ENCODE measurements around the gene OSBP2.

The OSBP2 gene

DNA sequence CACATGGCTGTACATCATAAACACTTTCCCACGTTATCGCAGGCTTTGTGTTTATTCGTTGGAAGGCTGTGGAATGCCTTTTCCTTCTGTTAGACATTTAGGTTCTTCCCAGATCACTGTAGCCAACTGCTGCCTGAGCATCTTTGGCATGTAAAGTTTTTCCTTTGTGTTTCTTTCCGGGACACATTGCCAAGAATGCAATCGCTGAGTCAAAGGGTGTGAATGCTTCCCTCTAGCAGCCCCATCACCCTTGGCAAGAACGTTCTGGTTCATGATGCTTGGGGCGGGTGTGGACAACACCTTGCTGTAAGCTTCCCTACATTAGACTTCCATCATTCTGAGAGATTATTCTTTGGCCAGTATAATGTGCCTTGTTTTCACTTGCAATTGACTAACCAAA is 136.2 kb downstream of the OSBP2 start:
- DNase-seq (ENCODE audit: low read depth): peak; percentile 65
- TF ChIP-seq, protein P1, sequence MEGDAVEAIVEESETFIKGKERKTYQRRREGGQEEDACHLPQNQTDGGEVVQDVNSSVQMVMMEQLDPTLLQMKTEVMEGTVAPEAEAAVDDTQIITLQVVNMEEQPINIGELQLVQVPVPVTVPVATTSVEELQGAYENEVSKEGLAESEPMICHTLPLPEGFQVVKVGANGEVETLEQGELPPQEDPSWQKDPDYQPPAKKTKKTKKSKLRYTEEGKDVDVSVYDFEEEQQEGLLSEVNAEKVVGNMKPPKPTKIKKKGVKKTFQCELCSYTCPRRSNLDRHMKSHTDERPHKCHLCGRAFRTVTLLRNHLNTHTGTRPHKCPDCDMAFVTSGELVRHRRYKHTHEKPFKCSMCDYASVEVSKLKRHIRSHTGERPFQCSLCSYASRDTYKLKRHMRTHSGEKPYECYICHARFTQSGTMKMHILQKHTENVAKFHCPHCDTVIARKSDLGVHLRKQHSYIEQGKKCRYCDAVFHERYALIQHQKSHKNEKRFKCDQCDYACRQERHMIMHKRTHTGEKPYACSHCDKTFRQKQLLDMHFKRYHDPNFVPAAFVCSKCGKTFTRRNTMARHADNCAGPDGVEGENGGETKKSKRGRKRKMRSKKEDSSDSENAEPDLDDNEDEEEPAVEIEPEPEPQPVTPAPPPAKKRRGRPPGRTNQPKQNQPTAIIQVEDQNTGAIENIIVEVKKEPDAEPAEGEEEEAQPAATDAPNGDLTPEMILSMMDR (IDR thresholded peaks at IDR 0.05; ENCODE audit: control insufficient read depth, extremely low read depth, insufficient read depth): no peak
- H3K4me3 ChIP-seq (ENCODE audit: low read depth, low read length): no peak overlapping the region

DNA sequence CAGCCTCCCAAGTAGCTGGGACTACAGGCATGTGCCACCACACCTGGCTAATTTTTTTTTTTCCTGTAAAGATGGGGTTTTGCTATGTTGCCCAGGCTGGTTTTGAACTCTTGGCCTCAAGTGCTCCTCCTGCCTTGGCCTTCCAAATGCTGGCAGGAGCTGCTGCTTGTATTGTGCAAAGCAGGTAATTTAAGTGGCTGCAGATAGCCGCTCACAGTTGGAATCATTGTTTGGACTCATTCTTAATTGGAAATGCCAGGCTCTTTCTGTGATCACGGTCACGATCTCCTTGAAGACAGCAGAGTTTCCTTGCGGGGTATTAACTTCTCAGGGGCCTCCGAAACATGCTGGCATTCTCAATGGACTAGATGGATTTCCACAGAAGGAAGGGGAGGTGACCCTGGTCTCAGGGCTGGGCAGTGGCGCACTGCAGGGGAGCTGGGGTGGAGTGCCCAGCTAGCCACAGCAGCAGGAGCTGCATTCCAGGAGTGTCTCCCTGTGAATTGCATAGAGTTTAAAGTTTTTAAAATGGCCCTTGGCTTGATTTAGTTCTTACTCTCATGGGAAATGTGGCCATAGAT is 137.8 kb downstream of the OSBP2 start:
- TF ChIP-seq, protein P1 (IDR thresholded peaks at IDR 0.05; ENCODE audit: control insufficient read depth, extremely low read depth, insufficient read depth): no peak
- DNase-seq (ENCODE audit: low read depth): no peak
- no peak overlapping the region for H3K4me3 ChIP-seq (ENCODE audit: low read depth, low read length)

DNA sequence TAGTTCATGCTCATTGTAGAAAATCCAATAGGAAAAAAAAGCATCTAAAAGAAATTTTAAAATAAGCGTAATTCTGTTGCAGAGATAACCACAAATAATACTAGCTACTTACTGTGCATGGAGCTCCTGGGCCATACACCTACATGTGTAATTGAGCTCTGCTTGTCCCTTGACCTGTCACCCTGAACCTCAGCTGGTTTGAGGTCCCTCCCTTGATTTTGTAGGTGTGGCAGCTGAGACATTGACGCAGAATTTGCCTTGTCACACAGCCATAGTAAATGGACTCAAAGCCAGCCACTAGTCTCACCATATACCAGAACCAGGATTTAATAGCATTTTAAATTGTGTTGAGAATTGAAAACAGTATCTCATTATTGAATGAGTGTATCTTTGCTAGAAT is 138.6 kb downstream of the OSBP2 start:
- no peak for DNase-seq (ENCODE audit: low read depth)
- no peak overlapping the region for H3K4me3 ChIP-seq (ENCODE audit: low read depth, low read length)
- TF ChIP-seq, protein P1 (IDR thresholded peaks at IDR 0.05; ENCODE audit: control insufficient read depth, extremely low read depth, insufficient read depth): no peak

DNA sequence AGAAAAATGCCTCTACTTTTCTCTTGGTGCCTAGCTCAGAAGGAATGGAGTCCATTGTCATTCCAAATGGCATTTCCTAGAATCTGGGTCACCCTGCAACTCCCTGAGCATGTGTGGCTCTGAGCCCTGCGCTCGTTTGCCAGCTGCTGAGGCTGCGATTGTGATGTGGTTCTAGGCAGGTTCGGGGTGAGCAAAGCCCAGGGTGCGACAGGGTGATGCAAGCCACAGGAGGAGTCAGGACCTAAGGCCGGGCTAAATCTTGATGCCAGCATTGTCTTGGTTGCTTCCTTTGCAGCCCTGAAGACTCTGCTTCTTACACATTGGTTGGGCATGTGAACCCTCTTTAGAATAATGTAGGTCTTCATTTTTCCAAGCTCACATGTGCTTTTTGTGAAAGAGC is 142.9 kb downstream of the OSBP2 start:
- no peak for DNase-seq (ENCODE audit: low read depth)
- TF ChIP-seq, protein P1 (IDR thresholded peaks at IDR 0.05; ENCODE audit: control insufficient read depth, extremely low read depth, insufficient read depth): no peak

DNA sequence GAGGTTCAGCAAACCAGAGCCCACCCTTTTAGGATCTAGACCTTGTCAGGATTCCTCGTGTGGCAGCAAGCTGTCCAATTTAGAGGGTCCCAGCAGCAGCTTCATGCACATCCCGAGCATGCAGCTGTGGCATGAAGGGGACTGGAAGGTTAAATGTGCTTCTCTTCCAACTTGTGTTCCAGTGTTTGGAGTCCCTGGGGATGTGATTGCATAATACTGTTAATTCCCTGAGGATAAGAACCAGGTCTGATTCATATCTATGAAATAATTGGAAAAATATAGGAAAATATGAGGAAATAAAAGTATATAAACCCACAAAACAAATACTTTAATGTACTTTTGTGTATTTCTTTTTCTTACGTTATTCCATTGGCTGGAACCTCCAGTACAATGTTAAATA is 143.4 kb downstream of the OSBP2 start:
- TF ChIP-seq, protein P1 (IDR thresholded peaks at IDR 0.05; ENCODE audit: control insufficient read depth, extremely low read depth, insufficient read depth): no peak
- no peak for DNase-seq (ENCODE audit: low read depth)
- H3K4me3 ChIP-seq (ENCODE audit: low read depth, low read length): no peak overlapping the region

More for the DNA sequence above, 142.9 kb downstream of the OSBP2 start:
- H3K4me3 ChIP-seq (ENCODE audit: low read depth, low read length): no peak overlapping the region

DNA sequence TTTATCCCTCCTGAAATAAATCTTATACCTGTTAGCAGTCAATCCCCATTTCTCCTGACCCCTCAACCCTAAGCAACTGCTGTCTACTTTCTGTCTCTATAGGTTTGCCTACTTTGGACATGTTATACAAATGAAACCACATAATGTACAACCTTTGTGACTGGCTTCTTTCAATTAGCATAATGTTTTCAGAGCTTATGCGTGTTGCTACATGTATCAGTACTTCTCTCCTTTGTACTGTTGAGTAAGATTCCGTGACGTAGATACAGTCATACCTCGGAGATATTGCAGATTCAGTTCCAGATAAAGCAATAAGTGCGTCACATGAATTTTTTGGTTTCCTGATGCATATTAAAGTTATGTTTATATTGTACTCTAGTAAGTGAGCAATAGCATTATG is 146.6 kb downstream of the OSBP2 start:
- TF ChIP-seq, protein P1 (IDR thresholded peaks at IDR 0.05; ENCODE audit: control insufficient read depth, extremely low read depth, insufficient read depth): no peak
- no peak overlapping the region for H3K4me3 ChIP-seq (ENCODE audit: low read depth, low read length)
- DNase-seq (ENCODE audit: low read depth): no peak

DNA sequence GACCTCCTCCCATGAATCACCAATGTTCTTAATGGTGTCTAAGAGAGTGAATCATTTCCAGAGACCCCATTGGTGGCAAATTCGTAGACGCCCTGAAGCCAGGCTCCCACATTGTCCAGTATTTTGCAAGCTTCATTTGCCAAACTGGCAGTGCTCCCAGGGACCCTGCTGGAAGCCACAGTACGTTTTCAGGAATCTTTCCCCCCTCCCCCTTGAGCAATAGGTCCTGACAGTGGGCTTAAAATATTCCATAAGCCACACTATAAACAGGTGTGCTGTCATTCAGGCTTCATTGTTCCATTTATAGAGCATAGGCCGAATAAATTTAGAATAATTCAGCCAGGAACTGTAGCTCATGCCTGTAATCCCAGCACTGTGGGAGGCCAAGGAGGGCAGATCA is 148.6 kb downstream of the OSBP2 start:
- H3K4me3 ChIP-seq (ENCODE audit: low read depth, low read length): no peak overlapping the region
- TF ChIP-seq, protein P1 (IDR thresholded peaks at IDR 0.05; ENCODE audit: control insufficient read depth, extremely low read depth, insufficient read depth): no peak
- no peak for DNase-seq (ENCODE audit: low read depth)
